ENCODE data around the gene MAPK8IP2.

GRCh38 chr22:50612528-50613221 lies 12.1 kb downstream of the MAPK8IP2 start:
- TF ChIP-seq CTCF (IDR thresholded peaks at IDR 0.05), result no peak
- no peak for TF ChIP-seq POLR2A (IDR thresholded peaks at IDR 0.05)

Data from right lobe of liver (tissue), 4 donors.